KOPT-K1 (cell line): Measurements from ENCODE around the gene CDR2L.
"Not testable (repeated sequence)": the region's sequence is repeated elsewhere in the genome, so short reads cannot be mapped to it uniquely, and the experiment has no call there.

ENCODE experiments used
- H3K27ac ChIP-seq: fragments of 200-600 bp; sonication (generic); 2 replicates; pipeline ENCODE4 v1.5.1; 2016; ENCODE audit warnings: antibody characterized with exemption, mild to moderate bottlenecking, low read depth, low read length; ENCODE audit not compliant: poor library complexity, severe bottlenecking
- H3K36me3 ChIP-seq: fragments of 200-600 bp; sonication (generic); 2 replicates; pipeline ENCODE4 v1.5.1; 2017; ENCODE audit warnings: antibody characterized with exemption, mild to moderate bottlenecking, low read length, moderate library complexity; ENCODE audit not compliant: insufficient read depth
- H3K9me3 ChIP-seq: fragments of 200-600 bp; sonication (generic); 2 replicates; pipeline ENCODE4 v1.5.1; 2017; ENCODE audit warnings: antibody characterized with exemption, low read length, mild to moderate bottlenecking; ENCODE audit not compliant: insufficient read depth, poor library complexity, severe bottlenecking

Gene CDR2L

DNA sequence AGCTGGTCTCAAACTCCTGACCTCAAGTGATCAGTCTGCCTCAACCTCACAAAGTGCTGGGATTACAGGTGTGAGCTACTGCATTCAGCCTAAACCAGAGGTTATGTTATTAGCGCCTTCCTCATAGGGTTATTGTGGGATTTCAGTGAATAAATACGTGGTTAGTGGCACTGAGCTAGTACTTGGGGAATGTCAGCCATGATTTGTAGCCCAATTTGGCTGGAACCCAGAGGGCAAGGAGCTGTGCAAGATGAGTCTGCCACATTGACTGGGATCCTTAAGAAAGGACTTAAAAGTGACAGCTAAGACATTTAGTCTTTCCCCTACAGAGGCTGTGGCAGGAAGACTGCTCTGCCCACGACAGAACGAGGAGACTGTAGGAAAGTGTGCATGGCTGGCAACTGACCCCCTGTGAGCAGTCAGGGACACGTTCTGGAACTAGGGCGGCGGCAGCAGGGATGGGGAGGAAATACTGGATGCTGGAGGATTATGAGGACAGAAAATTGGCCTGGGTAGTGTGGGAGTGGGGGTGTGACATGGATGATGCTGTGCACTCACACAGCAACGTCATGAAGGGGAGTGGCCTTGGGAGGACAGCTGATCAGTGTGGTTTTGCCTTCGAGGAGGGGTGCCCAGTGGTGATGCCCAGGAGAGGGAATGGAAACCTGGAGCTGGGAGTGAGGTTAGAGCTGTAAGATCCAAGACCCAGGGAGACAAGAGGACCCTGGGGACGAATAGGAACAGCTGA is 44.7 kb downstream of the CDR2L start:
- Histone ChIP-seq H3K27ac (no peak overlapping the region), H3K9me3 (peaks cover 19% of the 10 kb centered on the region), H3K36me3 (peaks cover 6% of the 10 kb centered on the region; the same call in 1 of the 2 replicates)

DNA sequence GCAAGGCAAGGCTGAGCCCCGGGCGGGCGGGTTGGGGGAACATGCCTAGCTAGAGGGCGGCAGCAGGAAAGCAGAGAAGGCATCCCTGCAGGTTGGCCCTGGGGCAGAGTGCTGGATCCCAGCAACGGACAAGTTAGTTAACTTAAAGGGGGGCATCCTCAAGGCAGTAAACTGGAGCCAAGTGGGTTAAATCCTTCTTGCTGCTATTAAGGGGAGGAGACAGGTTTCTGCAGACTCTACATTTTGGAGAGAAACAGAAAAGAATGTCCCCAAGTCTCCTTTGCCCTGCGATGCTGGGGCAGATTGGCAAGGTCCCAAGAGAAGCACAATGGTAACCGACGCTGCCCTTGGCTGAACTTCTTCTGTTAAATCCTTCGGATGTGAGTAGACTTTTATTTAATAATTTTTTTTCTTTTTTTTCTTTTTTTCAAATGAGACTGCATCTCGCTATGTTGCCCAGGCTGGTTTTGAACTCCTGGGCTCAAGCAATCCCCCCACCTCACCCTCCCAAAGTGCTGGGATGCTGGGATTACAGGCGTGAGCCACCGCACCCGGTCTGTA is 45.4 kb downstream of the CDR2L start:
- no peak overlapping the region for H3K27ac ChIP-seq
- peaks cover 6% of the 10 kb centered on the region; the same call in 1 of the 2 replicates for H3K36me3 ChIP-seq
- peaks cover 14% of the 10 kb centered on the region for H3K9me3 ChIP-seq

DNA sequence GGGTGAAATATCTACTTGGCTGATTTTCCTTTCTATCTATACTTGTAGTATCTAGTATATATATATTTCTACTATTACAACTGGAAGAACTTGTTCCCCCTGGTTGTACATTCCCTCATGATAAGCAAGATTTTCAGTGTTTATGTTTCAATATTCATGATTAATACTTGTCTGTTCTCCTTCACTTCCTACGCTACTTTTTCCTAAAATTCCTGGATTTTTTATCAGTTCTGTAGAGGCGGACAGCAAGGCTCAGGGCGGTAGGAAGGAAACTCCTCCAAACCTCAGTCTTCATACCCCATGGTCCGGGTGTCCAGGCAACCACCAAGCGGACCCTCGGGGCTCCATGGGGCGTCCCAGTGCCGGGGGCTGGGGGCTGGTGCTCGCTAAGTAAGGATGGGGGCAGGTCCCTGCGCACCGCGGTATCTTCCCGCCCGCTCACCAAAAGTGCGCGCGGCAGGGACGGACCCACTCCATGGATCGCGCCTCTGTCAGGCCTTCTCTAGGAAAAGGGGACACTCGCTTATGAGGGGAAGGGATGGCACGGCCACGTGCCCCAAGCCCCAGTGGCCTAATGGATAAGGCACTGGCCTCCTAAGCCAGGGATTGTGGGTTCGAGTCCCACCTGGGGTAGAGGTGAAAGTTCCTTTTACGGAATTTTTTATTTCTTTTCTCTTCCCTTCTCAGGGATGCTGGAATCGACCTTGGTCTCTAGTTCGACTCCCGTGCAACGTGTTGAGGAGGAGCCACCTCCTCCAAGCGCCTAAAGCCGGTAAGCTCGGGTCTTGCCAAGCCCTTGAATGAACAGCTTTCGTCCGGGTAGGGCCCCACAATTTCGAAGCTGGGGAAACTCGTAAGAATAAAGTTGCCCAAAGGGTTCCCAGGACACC is 46.2 kb downstream of the CDR2L start:
- H3K27ac ChIP-seq = no peak overlapping the region
- H3K9me3 ChIP-seq = peaks cover 14% of the 10 kb centered on the region
- H3K36me3 ChIP-seq = peaks cover 12% of the 10 kb centered on the region

DNA sequence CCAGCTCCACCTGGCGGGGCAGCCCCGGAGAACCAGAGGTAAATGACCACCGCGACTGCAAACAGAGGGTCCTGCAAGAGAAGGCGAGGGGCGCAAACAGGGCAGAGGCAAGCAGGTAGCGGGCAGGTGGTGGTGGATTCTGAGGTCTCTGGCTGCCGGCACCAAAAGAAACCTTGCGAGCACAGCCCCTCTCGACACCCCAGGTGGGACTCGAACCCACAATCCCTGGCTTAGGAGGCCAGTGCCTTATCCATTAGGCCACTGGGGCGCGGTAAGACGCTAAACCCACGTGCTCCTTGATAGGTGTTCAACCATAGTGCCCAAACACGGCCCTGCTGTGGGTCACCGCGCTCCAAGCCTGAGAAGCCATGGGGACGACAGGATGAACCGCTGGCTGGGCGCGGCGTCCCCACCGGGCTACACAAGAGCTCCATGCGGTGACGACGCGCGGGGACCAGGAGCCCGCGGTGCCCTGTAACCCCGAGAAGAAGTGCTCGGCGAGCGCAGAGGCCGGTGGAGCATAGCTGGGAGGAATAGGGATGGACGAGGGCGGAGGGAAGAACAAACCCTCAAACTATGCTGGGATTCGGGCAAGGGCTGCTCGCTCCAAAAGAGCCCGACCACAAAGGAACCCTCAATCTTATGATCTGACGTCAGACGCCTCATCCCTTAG is 46.9 kb downstream of the CDR2L start:
- Histone ChIP-seq H3K9me3 (peaks cover 14% of the 10 kb centered on the region), H3K27ac (no peak overlapping the region), H3K36me3 (peaks cover 19% of the 10 kb centered on the region)

DNA sequence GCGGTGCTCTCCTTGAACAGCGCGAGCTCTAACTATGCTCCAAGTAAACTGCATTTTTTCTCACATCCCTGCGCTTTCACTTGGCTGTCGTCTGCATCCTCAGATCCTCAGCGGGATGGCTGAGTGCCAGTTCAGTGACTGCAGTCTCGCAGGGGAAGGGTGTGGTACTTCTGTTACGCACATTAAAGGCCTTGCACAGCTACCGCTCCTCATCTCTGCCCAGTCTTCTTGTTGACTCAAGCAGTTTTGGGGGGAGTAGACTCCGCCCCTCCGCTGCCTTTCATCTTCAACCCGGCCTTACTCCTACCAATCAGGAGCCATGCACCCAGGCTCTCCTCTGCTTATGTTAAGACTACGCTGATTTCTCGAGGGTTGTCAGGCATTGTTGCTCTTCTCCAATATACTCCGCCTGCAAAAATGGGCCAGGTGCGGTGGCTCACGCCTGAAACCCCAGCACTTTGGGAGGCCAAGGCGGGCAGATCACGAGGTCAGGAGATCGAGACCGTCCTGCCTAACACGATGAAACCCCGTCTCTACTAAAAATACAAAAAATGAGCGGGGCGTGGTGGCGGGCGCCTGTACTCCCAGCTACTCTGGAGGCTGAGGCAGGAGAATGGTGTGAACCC is 49.3 kb downstream of the CDR2L start:
- Histone ChIP-seq H3K27ac (no peak overlapping the region), H3K36me3 (peaks cover 43% of the 10 kb centered on the region)

DNA sequence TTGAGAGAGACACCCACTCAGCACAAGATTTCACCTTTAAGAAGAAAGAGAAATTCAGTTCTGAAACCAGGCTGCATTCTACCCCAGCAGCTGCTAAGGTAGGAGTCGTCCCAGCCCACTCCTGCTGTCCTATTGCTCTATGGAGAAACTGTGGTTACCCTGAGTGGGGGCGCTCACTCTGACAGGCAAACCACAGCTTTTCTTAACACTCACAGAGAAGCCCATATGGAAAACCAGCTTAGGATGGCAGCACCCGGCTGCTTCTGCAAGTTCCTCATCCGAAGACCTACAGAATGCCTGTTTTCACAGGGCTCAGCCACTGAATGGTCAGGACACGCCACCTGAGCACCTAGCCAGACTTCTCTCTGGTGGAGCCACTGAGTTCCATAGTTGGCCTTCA is 51.8 kb downstream of the CDR2L start:
- no peaks in the 10 kb centered on the region for H3K9me3 ChIP-seq

More for the DNA sequence above, 49.3 kb downstream of the CDR2L start:
- H3K9me3 ChIP-seq = no peaks in the 10 kb centered on the region

DNA sequence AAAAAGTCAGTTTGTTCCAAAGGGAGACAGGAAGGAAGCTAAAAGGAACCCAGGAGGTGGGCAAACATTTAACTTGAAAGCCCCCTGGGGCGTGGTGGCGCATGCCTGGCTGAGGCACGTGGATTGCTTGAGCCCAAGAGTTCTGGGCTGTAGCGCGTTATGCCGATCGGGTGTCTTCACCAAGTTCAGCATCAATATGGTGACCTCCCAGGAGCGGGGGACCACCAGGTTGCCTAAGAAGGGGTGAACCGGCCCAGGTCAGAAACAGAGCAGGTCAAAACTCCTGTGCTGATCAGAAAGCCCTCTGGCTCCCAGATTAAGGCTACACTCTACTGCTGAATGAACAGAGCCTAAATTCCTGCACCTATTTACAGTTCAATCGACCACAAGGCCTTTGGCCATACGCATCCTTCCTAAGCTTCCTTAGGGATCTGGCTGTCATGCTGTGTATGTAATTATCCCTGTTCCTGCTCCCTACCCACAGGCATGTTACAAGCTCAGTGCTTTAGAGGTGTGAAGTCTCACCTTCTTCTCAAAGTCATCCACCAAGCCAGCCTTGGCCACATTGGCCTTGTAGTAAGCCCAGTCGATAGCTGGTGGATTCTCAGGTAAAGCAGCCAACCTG is 54.3 kb downstream of the CDR2L start:
- Histone ChIP-seq H3K27ac (no peak overlapping the region), H3K36me3 (peaks cover 49% of the 10 kb centered on the region)

More for the DNA sequence above, 51.8 kb downstream of the CDR2L start:
- peaks cover 53% of the 10 kb centered on the region for H3K36me3 ChIP-seq
- no peak overlapping the region for H3K27ac ChIP-seq

DNA sequence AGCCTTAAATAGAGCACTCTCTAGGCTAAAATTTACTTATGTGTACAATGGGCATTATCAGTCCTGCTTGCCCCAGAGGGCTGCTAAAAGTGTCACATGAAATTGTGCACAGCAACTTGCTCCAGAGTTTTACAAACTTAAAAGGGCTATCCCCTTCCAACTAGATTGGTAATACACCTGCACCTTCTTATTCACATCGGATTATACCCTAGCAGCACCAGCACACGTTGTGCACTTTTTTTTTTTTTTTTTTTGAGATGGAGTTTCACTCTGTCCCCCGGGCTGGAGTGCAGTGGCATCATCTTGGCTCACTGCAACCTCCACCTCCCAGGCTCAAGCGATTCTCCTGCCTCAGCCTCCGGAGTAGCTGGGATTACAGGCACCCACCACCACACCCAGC is 56.4 kb downstream of the CDR2L start:
- not testable (repeated sequence) for H3K27ac ChIP-seq, H3K9me3 ChIP-seq
- peaks cover 40% of the 10 kb centered on the region for H3K36me3 ChIP-seq

More for the DNA sequence above, 54.3 kb downstream of the CDR2L start:
- H3K9me3 ChIP-seq = no peaks in the 10 kb centered on the region

DNA sequence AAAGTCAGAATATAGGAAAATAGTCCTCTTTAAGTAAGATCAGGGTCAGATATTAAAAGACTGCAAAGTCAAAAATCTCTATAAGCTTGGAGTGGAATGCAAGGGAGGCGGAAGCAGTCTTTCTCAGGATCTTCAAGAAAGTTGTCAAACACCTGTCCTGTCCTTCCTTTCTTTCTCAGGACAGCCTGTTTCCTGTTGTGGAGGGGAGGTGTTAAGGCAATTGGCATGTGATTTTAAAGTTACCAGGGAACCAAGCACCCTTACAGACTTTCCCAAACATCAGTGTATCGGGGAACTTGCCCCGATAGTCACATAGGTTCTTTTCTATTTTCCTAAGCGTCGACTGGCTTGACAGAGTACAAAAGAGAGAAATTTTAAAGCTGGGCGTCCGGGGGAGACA is 57.3 kb downstream of the CDR2L start:
- Histone ChIP-seq H3K27ac (no peak overlapping the region), H3K9me3 (no peaks in the 10 kb centered on the region), H3K36me3 (peaks cover 37% of the 10 kb centered on the region)

DNA sequence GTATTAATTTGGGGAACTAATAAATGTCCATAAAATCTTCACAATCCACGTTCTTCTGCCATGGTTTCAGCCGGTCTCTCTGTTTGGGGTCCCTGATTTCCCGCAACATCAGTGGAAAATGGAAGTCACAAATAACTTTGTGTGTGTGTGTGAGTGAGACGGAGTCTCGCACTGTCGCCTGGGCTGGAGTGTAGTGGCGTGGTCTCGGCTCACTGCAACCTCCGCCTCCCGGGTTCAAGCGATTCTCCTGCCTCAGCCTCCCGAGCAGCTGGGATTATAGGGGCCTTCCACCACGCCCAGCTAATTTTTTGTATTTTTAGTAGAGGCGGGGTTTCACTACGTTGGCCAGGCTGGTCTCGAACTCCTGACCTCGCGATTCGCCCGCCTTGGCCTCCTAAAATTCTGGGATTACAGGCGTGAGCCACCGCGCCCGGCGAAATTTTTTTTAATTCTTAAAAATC is 58.5 kb downstream of the CDR2L start:
- Histone ChIP-seq H3K27ac (peak overlapping the region; percentile 81), H3K36me3 (peaks cover 33% of the 10 kb centered on the region)
- H3K9me3 ChIP-seq = not testable (repeated sequence)

DNA sequence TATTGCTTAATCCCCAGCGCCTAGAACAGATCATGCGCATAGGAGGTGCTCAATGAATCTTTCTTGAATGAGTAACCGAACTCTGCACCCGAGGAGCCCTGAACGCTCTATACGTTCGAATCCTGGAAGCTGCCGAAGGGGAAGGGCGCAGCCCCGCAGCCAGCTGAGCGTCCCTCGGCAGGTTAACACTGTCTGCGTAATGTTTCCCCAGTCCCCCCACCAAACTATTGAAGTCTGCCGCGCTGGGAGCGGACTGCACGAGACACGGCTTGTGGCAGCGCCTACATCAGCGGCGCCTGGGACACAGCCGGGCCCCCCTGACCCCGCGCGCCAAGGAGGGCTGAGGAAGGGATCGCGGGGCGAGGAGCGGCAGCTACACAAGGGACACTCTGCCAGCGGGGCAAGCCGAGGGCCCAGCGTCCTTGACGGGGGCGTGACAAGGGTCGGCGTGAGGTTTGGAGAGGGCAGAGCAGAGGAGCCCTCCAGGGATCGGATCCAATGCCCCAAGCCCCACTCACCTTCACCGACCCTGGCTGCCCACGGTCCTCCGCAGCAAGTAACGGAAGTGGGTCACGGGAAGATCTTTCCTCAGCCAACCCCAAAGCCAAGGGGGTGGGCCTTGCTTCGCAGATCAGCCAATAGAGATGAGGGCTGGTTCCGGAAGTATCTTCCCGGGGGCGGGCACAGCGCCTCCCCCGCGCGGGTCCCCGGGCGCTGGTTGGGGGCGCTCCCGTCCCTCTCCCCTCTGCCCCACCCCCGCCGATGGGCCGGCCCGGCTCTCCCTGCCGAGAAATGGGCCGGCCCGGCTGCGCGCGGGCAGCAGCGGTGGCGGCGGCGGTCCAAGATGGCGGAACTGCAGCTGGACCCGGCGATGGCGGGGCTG is 59.2 kb downstream of the CDR2L start, which contains the start of the genes ATP5PD and KCTD2:
TSS of gene ATP5PD (minus strand) at position 563 of the 883 bp plus-strand sequence. CDS start 4,319 bp downstream, outside the sequence.
TSS of gene KCTD2 (plus strand) at position 819 of the 883 bp plus-strand sequence. CDS start at position 845, 26 bp downstream.
- Histone ChIP-seq H3K27ac (peak within 1 kb of the TSS; percentile 81), H3K9me3 (no peaks in the 10 kb centered on the region), H3K36me3 (peaks cover 32% of the 10 kb centered on the region)

DNA sequence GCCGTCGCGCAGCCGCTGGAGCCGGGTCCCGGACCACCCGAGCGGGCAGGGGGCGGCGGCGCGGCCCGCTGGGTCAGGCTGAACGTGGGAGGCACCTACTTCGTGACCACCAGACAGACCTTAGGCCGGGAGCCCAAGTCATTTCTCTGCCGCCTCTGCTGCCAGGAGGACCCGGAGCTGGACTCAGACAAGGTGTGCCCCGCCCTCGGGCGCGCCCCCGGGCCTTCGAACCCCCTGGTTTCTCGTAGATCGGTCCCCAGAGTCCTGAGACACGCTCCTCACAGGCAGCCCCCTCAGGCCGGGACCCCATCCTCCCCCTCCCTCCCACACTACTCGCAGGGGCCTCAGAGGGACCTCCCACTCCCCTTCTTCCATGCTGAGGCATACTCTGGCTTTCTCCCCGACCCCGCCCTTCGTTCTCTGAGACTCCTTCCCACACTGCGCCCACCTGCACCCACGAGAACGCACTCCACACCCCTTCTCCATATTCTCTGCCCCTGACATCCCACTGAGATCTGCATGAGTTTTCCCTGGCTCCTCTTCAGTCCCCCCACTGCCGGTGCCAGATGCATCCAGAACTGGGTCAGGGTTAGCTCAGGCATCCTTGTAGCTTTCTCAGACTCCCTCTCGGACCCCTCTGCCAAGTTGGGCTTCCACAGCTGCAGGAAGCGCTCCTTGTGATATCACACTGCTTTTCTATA is 60.1 kb downstream of the CDR2L start:
- H3K27ac ChIP-seq = peak overlapping the region; percentile 81
- H3K36me3 ChIP-seq = peaks cover 32% of the 10 kb centered on the region
- H3K9me3 ChIP-seq = no peaks in the 10 kb centered on the region
